ENCODE results near the gene TSPY1. TPM values are rescaled to one million over a fixed set of nuclear protein-coding genes. Genes with fewer than 3 reads are reported as not detected.

Gene TSPY1, protein sequence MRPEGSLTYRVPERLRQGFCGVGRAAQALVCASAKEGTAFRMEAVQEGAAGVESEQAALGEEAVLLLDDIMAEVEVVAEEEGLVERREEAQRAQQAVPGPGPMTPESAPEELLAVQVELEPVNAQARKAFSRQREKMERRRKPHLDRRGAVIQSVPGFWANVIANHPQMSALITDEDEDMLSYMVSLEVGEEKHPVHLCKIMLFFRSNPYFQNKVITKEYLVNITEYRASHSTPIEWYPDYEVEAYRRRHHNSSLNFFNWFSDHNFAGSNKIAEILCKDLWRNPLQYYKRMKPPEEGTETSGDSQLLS
- not detected in 2 replicates for total RNA-seq

DNA sequence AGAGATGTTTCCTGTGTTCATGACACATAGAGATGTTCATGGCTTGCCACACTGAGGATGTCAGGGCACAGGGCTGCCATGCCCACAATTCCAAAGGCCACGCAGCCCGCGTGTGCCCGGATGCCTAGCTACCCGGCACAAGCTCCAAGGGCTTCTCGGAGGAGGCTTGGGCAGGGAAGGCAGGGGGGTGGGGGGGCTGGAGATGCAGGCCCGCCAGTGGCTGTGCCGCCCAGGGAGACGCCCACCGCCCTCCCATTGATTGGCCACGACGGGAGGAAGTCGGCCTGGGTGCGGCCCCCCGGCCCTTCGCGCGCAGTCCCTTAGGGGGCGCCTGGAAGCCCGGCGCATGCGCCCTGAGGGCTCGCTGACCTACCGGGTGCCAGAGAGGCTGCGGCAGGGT lies at the start of gene TSPY1:
TSPY1 (plus strand) TSS at position 301 of the 400 bp plus-strand sequence; CDS start at position 347, 46 bp downstream.

DNA sequence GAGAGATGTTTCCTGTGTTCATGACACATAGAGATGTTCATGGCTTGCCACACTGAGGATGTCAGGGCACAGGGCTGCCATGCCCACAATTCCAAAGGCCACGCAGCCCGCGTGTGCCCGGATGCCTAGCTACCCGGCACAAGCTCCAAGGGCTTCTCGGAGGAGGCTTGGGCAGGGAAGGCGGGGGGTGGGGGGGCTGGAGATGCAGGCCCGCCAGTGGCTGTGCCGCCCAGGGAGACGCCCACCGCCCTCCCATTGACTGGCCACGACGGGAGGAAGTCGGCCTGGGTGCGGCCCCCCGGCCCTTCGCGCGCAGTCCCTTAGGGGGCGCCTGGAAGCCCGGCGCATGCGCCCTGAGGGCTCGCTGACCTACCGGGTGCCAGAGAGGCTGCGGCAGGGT lies 20.2 kb downstream of the TSPY1 start, which contains the start of gene TSPY9:
TSPY9 (plus strand) TSS at position 301 of the 400 bp plus-strand sequence; CDS start at position 347, 46 bp downstream.

Other genes with a start within 250 kb of the TSPY1 start
- not detected in 2 replicates for gene TSPY4, start 129.5 kb upstream of the TSPY1 start, total RNA-seq
- not detected in 2 replicates for gene TSPY8, start 109.2 kb upstream of the TSPY1 start, total RNA-seq
- gene TSPY3, start 68.5 kb upstream of the TSPY1 start, total RNA-seq: not detected in 2 replicates
- not detected in 2 replicates for gene TSPY9, start 20.3 kb downstream of the TSPY1 start, total RNA-seq
- not detected in 2 replicates for gene TSPY10, start 60.9 kb downstream of the TSPY1 start, total RNA-seq

Measured in dermis lymphatic vessel endothelial cell (primary cell).